ENCODE data around the gene FAM193A.

The FAM193A gene

DNA sequence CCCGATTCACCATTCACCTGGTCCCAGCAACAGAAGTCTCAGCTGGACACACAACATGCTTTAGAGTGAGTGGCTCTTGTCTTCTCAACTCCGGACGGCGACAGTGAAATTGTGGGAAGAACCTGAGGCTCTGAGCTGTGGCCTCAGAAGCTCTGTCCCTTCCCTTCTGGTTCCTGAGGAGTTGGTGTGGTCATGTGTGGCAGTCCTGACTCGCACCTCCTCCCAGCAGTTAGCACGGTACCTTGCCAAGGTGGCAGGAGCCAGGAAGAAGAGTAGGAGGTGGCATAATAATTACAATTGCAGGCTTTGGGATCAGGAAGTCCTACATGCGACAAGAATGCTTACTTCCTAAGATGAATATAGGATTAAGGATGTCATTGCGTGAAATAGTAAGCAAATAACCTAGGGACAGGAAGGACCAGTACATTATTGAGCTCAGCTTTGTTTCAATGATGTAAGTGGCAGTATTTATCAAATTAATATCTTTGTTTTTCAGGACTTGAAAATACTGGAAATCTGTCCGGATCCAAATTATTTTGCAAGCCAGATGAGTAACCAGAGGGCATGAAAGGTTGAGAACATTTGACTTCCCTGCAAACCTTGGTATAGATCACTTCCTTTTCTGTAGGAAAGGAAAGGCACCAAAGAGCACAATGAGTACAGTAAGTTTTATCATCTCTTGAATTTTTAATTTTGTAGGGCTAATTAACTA is 46.5 kb upstream of the FAM193A start:
- H3K4me2 ChIP-seq (ENCODE audit: low read length, poor library complexity, severe bottlenecking), result no peak overlapping the region
- H2BK15ac ChIP-seq (ENCODE audit: low read depth, poor library complexity, severe bottlenecking), result no peak overlapping the region
- no peak overlapping the region for H3K27ac ChIP-seq (ENCODE audit: low read length, poor library complexity, severe bottlenecking)
- peaks cover 8% of the 10 kb centered on the region for H3K4me1 ChIP-seq (ENCODE audit: control insufficient read depth, insufficient read depth, low read depth, low read length)
- no peak overlapping the region for H3K4me3 ChIP-seq (ENCODE audit: insufficient read depth in 1 of 2, low read depth in 1 of 2, low read length in 2 of 2)
- peak overlapping the region; percentile 46 for H3K9ac ChIP-seq (ENCODE audit: low read length)
- no peak overlapping the region for H3K18ac ChIP-seq (ENCODE audit: low read depth in 1 of 2, low read length in 2 of 2)
- H4K8ac ChIP-seq (ENCODE audit: low read length), result no peak overlapping the region
- H2AK5ac ChIP-seq (ENCODE audit: low read length, severe bottlenecking), result no peak overlapping the region
- no peaks in the 10 kb centered on the region for H3K27me3 ChIP-seq (ENCODE audit: control insufficient read depth in 1 of 2, insufficient read depth in 1 of 2, low read length in 2 of 2)
- H3K4ac ChIP-seq (ENCODE audit: low read depth in 1 of 2, low read length in 2 of 2), result no peak overlapping the region
- no peak for DNase-seq
- no peak overlapping the region for H2BK120ac ChIP-seq (ENCODE audit: low read depth, low read length)
- no peaks in the 10 kb centered on the region for H3K9me3 ChIP-seq (ENCODE audit: control insufficient read depth, low read length)
- no peak overlapping the region for H2BK12ac ChIP-seq (ENCODE audit: low read length in 2 of 2)
- H4K91ac ChIP-seq (ENCODE audit: low read length), result no peak overlapping the region
- H3K14ac ChIP-seq (ENCODE audit: low read length in 2 of 2), result no peak overlapping the region
- no peak overlapping the region for H2BK5ac ChIP-seq (ENCODE audit: low read depth, low read length, poor library complexity, severe bottlenecking)
- no peak overlapping the region for H2AFZ ChIP-seq (ENCODE audit: low read depth, low read length)
- H3K36me3 ChIP-seq (ENCODE audit: control insufficient read depth in 1 of 2, insufficient read depth in 2 of 2, low read depth in 1 of 2, low read length in 2 of 2), result peaks cover 34 to 39% of the 10 kb centered on the region in 2 experiments
- 96% methylated on average over 9 of the region's 9 CpGs for WGBS
- no peak overlapping the region for H3K23ac ChIP-seq (ENCODE audit: low read length in 2 of 2)
- H3K79me1 ChIP-seq (replicated peaks; ENCODE audit: low read length, poor library complexity, severe bottlenecking), result peaks cover 9% of the 10 kb centered on the region

GRCh38 chr4:2492970-2493369 is 43.5 kb upstream of the FAM193A start:
- H3K79me1 ChIP-seq (replicated peaks; ENCODE audit: low read length, poor library complexity, severe bottlenecking), result peaks cover 18% of the 10 kb centered on the region
- H2AFZ ChIP-seq (ENCODE audit: low read depth, low read length), result no peak overlapping the region
- no peak overlapping the region for H2BK15ac ChIP-seq (ENCODE audit: low read depth, poor library complexity, severe bottlenecking)
- H2BK5ac ChIP-seq (ENCODE audit: low read depth, low read length, poor library complexity, severe bottlenecking), result no peak overlapping the region
- H3K9ac ChIP-seq (ENCODE audit: low read length), result no peak overlapping the region
- no peak overlapping the region for H4K8ac ChIP-seq (ENCODE audit: low read length)
- H3K9me3 ChIP-seq (ENCODE audit: control insufficient read depth, low read length), result no peaks in the 10 kb centered on the region
- H3K27ac ChIP-seq (ENCODE audit: low read length, poor library complexity, severe bottlenecking), result no peak overlapping the region
- no peak overlapping the region for H3K18ac ChIP-seq (ENCODE audit: low read depth in 1 of 2, low read length in 2 of 2)
- H4K91ac ChIP-seq (ENCODE audit: low read length), result no peak overlapping the region
- H2BK12ac ChIP-seq (ENCODE audit: low read length in 2 of 2), result no peak overlapping the region
- peaks cover 6% of the 10 kb centered on the region for H3K4me1 ChIP-seq (ENCODE audit: control insufficient read depth, insufficient read depth, low read depth, low read length)
- H3K14ac ChIP-seq (ENCODE audit: low read length in 2 of 2), result no peak overlapping the region
- 100% methylated on average over 1 of the region's 1 CpG for WGBS
- H3K4ac ChIP-seq (ENCODE audit: low read depth in 1 of 2, low read length in 2 of 2), result no peak overlapping the region
- no peak for DNase-seq
- H3K4me3 ChIP-seq (ENCODE audit: insufficient read depth in 1 of 2, low read depth in 1 of 2, low read length in 2 of 2), result no peak overlapping the region
- H3K27me3 ChIP-seq (ENCODE audit: control insufficient read depth in 1 of 2, insufficient read depth in 1 of 2, low read length in 2 of 2), result no peaks in the 10 kb centered on the region
- H2BK120ac ChIP-seq (ENCODE audit: low read depth, low read length), result no peak overlapping the region
- no peak overlapping the region for H2AK5ac ChIP-seq (ENCODE audit: low read length, severe bottlenecking)
- peaks cover 57 to 66% of the 10 kb centered on the region in 2 experiments for H3K36me3 ChIP-seq (ENCODE audit: control insufficient read depth in 1 of 2, insufficient read depth in 2 of 2, low read depth in 1 of 2, low read length in 2 of 2)
- H3K4me2 ChIP-seq (ENCODE audit: low read length, poor library complexity, severe bottlenecking), result no peak overlapping the region
- H3K23ac ChIP-seq (ENCODE audit: low read length in 2 of 2), result no peak overlapping the region

- Histone ChIP-seq H3K23ac (ENCODE audit: low read length in 2 of 2) (no peak overlapping the region), H3K14ac (ENCODE audit: low read length in 2 of 2) (no peak overlapping the region), H3K4me1 (ENCODE audit: control insufficient read depth, insufficient read depth, low read depth, low read length) (no peaks in the 10 kb centered on the region), H3K4me3 (ENCODE audit: insufficient read depth in 1 of 2, low read depth in 1 of 2, low read length in 2 of 2) (no peak overlapping the region), H4K91ac (ENCODE audit: low read length) (no peak overlapping the region), H2BK15ac (ENCODE audit: low read depth, poor library complexity, severe bottlenecking) (no peak overlapping the region), H4K8ac (ENCODE audit: low read length) (peak overlapping the region; percentile 10), H3K4ac (ENCODE audit: low read depth in 1 of 2, low read length in 2 of 2) (no peak overlapping the region), H3K4me2 (ENCODE audit: low read length, poor library complexity, severe bottlenecking) (no peak overlapping the region), H3K27ac (ENCODE audit: low read length, poor library complexity, severe bottlenecking) (no peak overlapping the region), H2BK120ac (ENCODE audit: low read depth, low read length) (no peak overlapping the region), H3K36me3 (ENCODE audit: control insufficient read depth in 1 of 2, insufficient read depth in 2 of 2, low read depth in 1 of 2, low read length in 2 of 2) (peaks cover 54 to 74% of the 10 kb centered on the region in 2 experiments), H3K18ac (ENCODE audit: low read depth in 1 of 2, low read length in 2 of 2) (no peak overlapping the region), H2AK5ac (ENCODE audit: low read length, severe bottlenecking) (no peak overlapping the region), H3K79me1 (replicated peaks; ENCODE audit: low read length, poor library complexity, severe bottlenecking) (peaks cover 21% of the 10 kb centered on the region), H3K9ac (ENCODE audit: low read length) (no peak overlapping the region), H2AFZ (ENCODE audit: low read depth, low read length) (no peak overlapping the region), H2BK12ac (ENCODE audit: low read length in 2 of 2) (no peak overlapping the region), H3K27me3 (ENCODE audit: control insufficient read depth in 1 of 2, insufficient read depth in 1 of 2, low read length in 2 of 2) (no peaks in the 10 kb centered on the region), H3K9me3 (ENCODE audit: control insufficient read depth, low read length) (no peaks in the 10 kb centered on the region), H2BK5ac (ENCODE audit: low read depth, low read length, poor library complexity, severe bottlenecking) (no peak overlapping the region)
- 96% methylated on average over 3 of the region's 3 CpGs for WGBS
- no peak for DNase-seq
These were observed 41.5 kb upstream of the FAM193A start for GRCh38 chr4:2494992-2495391.

- H4K91ac ChIP-seq (ENCODE audit: low read length), result no peak overlapping the region
- no peak overlapping the region for H2BK120ac ChIP-seq (ENCODE audit: low read depth, low read length)
- H4K8ac ChIP-seq (ENCODE audit: low read length), result no peak overlapping the region
- H2AK5ac ChIP-seq (ENCODE audit: low read length, severe bottlenecking), result no peak overlapping the region
- H3K9ac ChIP-seq (ENCODE audit: low read length), result no peak overlapping the region
- no peaks in the 10 kb centered on the region for H3K9me3 ChIP-seq (ENCODE audit: control insufficient read depth, low read length)
- no peak overlapping the region for H3K4me3 ChIP-seq (ENCODE audit: insufficient read depth in 1 of 2, low read depth in 1 of 2, low read length in 2 of 2)
- no peak overlapping the region for H2BK12ac ChIP-seq (ENCODE audit: low read length in 2 of 2)
- H2BK15ac ChIP-seq (ENCODE audit: low read depth, poor library complexity, severe bottlenecking), result no peak overlapping the region
- DNase-seq, result no peak
- no peak overlapping the region for H2BK5ac ChIP-seq (ENCODE audit: low read depth, low read length, poor library complexity, severe bottlenecking)
- WGBS, result 100% methylated on average over 4 of the region's 4 CpGs
- no peak overlapping the region for H3K4ac ChIP-seq (ENCODE audit: low read depth in 1 of 2, low read length in 2 of 2)
- H3K4me2 ChIP-seq (ENCODE audit: low read length, poor library complexity, severe bottlenecking), result no peak overlapping the region
- H3K23ac ChIP-seq (ENCODE audit: low read length in 2 of 2), result no peak overlapping the region
- H3K36me3 ChIP-seq (ENCODE audit: control insufficient read depth in 1 of 2, insufficient read depth in 2 of 2, low read depth in 1 of 2, low read length in 2 of 2), result peaks cover 60 to 81% of the 10 kb centered on the region in 2 experiments
- no peak overlapping the region for H3K18ac ChIP-seq (ENCODE audit: low read depth in 1 of 2, low read length in 2 of 2)
- no peaks in the 10 kb centered on the region for H3K4me1 ChIP-seq (ENCODE audit: control insufficient read depth, insufficient read depth, low read depth, low read length)
- no peak overlapping the region for H3K14ac ChIP-seq (ENCODE audit: low read length in 2 of 2)
- peaks cover 34% of the 10 kb centered on the region for H3K79me1 ChIP-seq (replicated peaks; ENCODE audit: low read length, poor library complexity, severe bottlenecking)
- no peak overlapping the region for H2AFZ ChIP-seq (ENCODE audit: low read depth, low read length)
- no peaks in the 10 kb centered on the region for H3K27me3 ChIP-seq (ENCODE audit: control insufficient read depth in 1 of 2, insufficient read depth in 1 of 2, low read length in 2 of 2)
- no peak overlapping the region for H3K27ac ChIP-seq (ENCODE audit: low read length, poor library complexity, severe bottlenecking)
These were observed 39.1 kb upstream of the FAM193A start for GRCh38 chr4:2497324-2497723.
